IMR-90 (cell line): ENCODE data around the gene LEUTX. TPM values are rescaled to one million over a fixed set of nuclear protein-coding genes. Genes with fewer than 3 reads are reported as not detected.

Source experiments
- ATAC-seq: fragments of 200-7000 bp; cut with Tn5 transposase; 2 replicates; pipeline ENCODE4 v1.9.1; 2020; ENCODE audit warnings: low read depth, mild to moderate bottlenecking, moderate library complexity
- BruUV-seq: library from RNA; stranded (reverse); fragments of 400-500 nt; replicated peaks from 2 replicates; lab custom pipeline; 2021; lab: Mats Ljungman, UMichigan
- CTCF ChIA-PET: fragments of 300-600 bp; formaldehyde crosslinking; extraction: SDS; loops from one replicate; lab custom pipeline; 2021; ENCODE audit warnings: antibody characterized with exemption; lab: Yijun Ruan, JAX
- POLR2A ChIA-PET: fragments of 300-600 bp; sonication (Branson Sonifier 250); formaldehyde crosslinking; loops from one replicate; lab custom pipeline; 2022; ENCODE audit warnings: antibody characterized with exemption; ENCODE audit not compliant: unreplicated experiment; lab: Charles Lee
- DNase-seq: peaks from one replicate; pipeline ENCODE4 v3.0.0; 2013
- H2AFZ ChIP-seq: replicated peaks from 2 replicates; pipeline ENCODE3; 2013; ENCODE audit warnings: low read length, mild to moderate bottlenecking; ENCODE audit not compliant: poor library complexity
- H2AK5ac ChIP-seq: 2 replicates; pipeline ENCODE4 v1.6.1; 2013; ENCODE audit warnings: low read depth, low read length, inconsistent platforms
- H2AK9ac ChIP-seq: replicated peaks from 2 replicates; pipeline ENCODE3; 2013; ENCODE audit warnings: mild to moderate bottlenecking, low read depth, low read length, moderate library complexity; ENCODE audit not compliant: poor library complexity
- H2BK120ac ChIP-seq: 2 replicates; pipeline ENCODE4 v1.6.1; 2013; ENCODE audit warnings: low read depth, low read length, inconsistent platforms
- H2BK15ac ChIP-seq: 3 replicates; pipeline ENCODE4 v1.6.1; 2013; ENCODE audit warnings: low read depth, low read length, inconsistent platforms
- H2BK20ac ChIP-seq: 2 replicates; pipeline ENCODE4 v1.6.1; 2013; ENCODE audit warnings: low read depth, mild to moderate bottlenecking, inconsistent platforms, low read length, moderate library complexity
- H2BK5ac ChIP-seq: 2 replicates; pipeline ENCODE4 v1.6.1; 2013; ENCODE audit warnings: mild to moderate bottlenecking, low read depth, low read length, inconsistent platforms; ENCODE audit not compliant: poor library complexity, severe bottlenecking
- H3K14ac ChIP-seq: replicated peaks from 2 replicates; pipeline ENCODE4 v1.6.1; 2013; ENCODE audit warnings: low read depth, low read length, inconsistent platforms
- H3K18ac ChIP-seq: 2 replicates; pipeline ENCODE4 v1.6.1; 2013; ENCODE audit warnings: low read depth, low read length, control low read depth
- H3K23ac ChIP-seq: 2 replicates; pipeline ENCODE4 v1.6.1; 2013; ENCODE audit warnings: low read depth, low read length, inconsistent platforms
- H3K27ac ChIP-seq: 2 replicates; pipeline ENCODE4 v1.5.1; 2013; ENCODE audit warnings: mild to moderate bottlenecking, control low read depth, low read length; ENCODE audit not compliant: insufficient read depth
- H3K27me3 ChIP-seq: 2 replicates; pipeline ENCODE4 v1.6.1; 2013; ENCODE audit warnings: low read length; ENCODE audit not compliant: control insufficient read depth, insufficient read depth
- H3K36me3 ChIP-seq: 2 replicates; pipeline ENCODE4 v1.6.1; 2013; ENCODE audit warnings: low read length, mixed read lengths; ENCODE audit not compliant: control insufficient read depth, insufficient read depth
- H3K4ac ChIP-seq: 2 replicates; pipeline ENCODE4 v1.6.1; 2013; ENCODE audit warnings: low read depth, low read length, inconsistent platforms
- H3K4me1 ChIP-seq: 2 replicates; pipeline ENCODE4 v1.6.1; 2013; ENCODE audit warnings: low read length, mixed read lengths; ENCODE audit not compliant: control insufficient read depth, insufficient read depth
- H3K4me2 ChIP-seq: 2 replicates; pipeline ENCODE4 v1.6.1; 2013; ENCODE audit warnings: low read depth, mild to moderate bottlenecking, control low read depth, low read length, moderate library complexity
- H3K4me3 ChIP-seq: 2 replicates; pipeline ENCODE4 v1.5.1; 2013; ENCODE audit warnings: low read depth, mild to moderate bottlenecking, control low read depth, low read length, moderate library complexity; ENCODE audit not compliant: insufficient read depth
- H3K56ac ChIP-seq: 2 replicates; pipeline ENCODE4 v1.6.1; 2013; ENCODE audit warnings: low read length, inconsistent platforms; ENCODE audit not compliant: insufficient read depth; ENCODE audit errors: extremely low read depth
- H3K79me1 ChIP-seq, 2 experiments: 2 replicates each; pipeline ENCODE4 v1.6.1; 2013; ENCODE audit warnings: low read length in 2 of 2, inconsistent platforms in 1 of 2, low read depth in 1 of 2
- H3K9ac ChIP-seq: 2 replicates; pipeline ENCODE4 v1.6.1; 2013; ENCODE audit warnings: low read depth, low read length, control low read depth
- H3K9me1 ChIP-seq: 2 replicates; pipeline ENCODE4 v1.6.1; 2013; ENCODE audit warnings: low read length, inconsistent platforms; ENCODE audit not compliant: insufficient read depth
- H3K9me3 ChIP-seq: 2 replicates; pipeline ENCODE4 v1.6.1; 2013; ENCODE audit warnings: low read length; ENCODE audit not compliant: control insufficient read depth, insufficient read depth
- H4K20me1 ChIP-seq: 2 replicates; pipeline ENCODE4 v1.6.1; 2013; ENCODE audit warnings: low read length, inconsistent platforms; ENCODE audit not compliant: insufficient read depth
- H4K5ac ChIP-seq: 2 replicates; pipeline ENCODE4 v1.6.1; 2013; ENCODE audit warnings: mild to moderate bottlenecking, low read depth, low read length, control low read depth
- H4K8ac ChIP-seq, 2 experiments: 2 replicates each; pipeline ENCODE4 v1.6.1; 2013; ENCODE audit warnings: low read depth in 2 of 2, low read length in 2 of 2, control low read depth in 1 of 2, inconsistent platforms in 1 of 2
- H4K91ac ChIP-seq: 2 replicates; pipeline ENCODE4 v1.6.1; 2013; ENCODE audit warnings: low read depth, low read length, inconsistent platforms; ENCODE audit not compliant: insufficient read depth
- BHLHE40 ChIP-seq: fragments of 150-350 bp; IDR thresholded peaks from 2 replicates; pipeline ENCODE4 v1.6.1; 2016; ENCODE audit warnings: mild to moderate bottlenecking, low read depth, low read length
- CHD1 ChIP-seq: IDR thresholded peaks from 2 replicates; pipeline ENCODE4 v1.6.1; 2012; ENCODE audit warnings: low read depth, low read length, improper control_type of control experiment
- FOS ChIP-seq: fragments of 150-350 bp; IDR thresholded peaks from 2 replicates; pipeline ENCODE4 v1.6.1; 2016; ENCODE audit warnings: low read depth, low read length
- MAFK ChIP-seq: IDR thresholded peaks from 2 replicates; pipeline ENCODE4 v1.6.1; 2012; ENCODE audit warnings: low read depth, low read length, improper control_type of control experiment
- MAZ ChIP-seq: IDR thresholded peaks from 2 replicates; pipeline ENCODE4 v1.6.1; 2012; ENCODE audit warnings: low read depth, mild to moderate bottlenecking, low read length, improper control_type of control experiment, moderate library complexity, borderline replicate concordance
- MXI1 ChIP-seq: IDR thresholded peaks from 2 replicates; pipeline ENCODE4 v1.6.1; 2012; ENCODE audit warnings: low read depth, mild to moderate bottlenecking, low read length, moderate library complexity, borderline replicate concordance
- NFE2L2 ChIP-seq: fragments of 150-350 bp; IDR thresholded peaks from 2 replicates; pipeline ENCODE4 v1.6.1; 2016; ENCODE audit warnings: low read depth, mild to moderate bottlenecking, low read length
- POLR2A ChIP-seq: IDR thresholded peaks from 2 replicates; pipeline ENCODE4 v1.6.1; 2012; ENCODE audit warnings: mild to moderate bottlenecking, low read depth, low read length
- RAD21 ChIP-seq: IDR thresholded peaks from 2 replicates; pipeline ENCODE4 v1.6.1; 2012; ENCODE audit warnings: low read length, improper control_type of control experiment
- RFX5 ChIP-seq: IDR thresholded peaks from 2 replicates; pipeline ENCODE4 v1.8.0; 2012; ENCODE audit warnings: low read depth, mild to moderate bottlenecking, low read length, moderate library complexity
- WGBS, 2 experiments: methylation state at CpG; one replicate each; pipeline versions ENCODE4 v1.1.5 to v1.1.7; 2013; ENCODE audit warnings: missing lambda C conversion rate in 2 of 2; ENCODE audit not compliant: insufficient read length in 1 of 2; ENCODE audit errors: extremely low coverage in 2 of 2; 5-methylcytosine and 5-hydroxymethylcytosine counted together
- dilution Hi-C: fragments of 300-500 bp; cut with HindIII; formaldehyde crosslinking; loops from one replicate; pipeline ENCODE4 v1.14.3; 2018; ENCODE audit warnings: low sequenced_read_pairs; ENCODE audit not compliant: unreplicated experiment
- in situ Hi-C: fragments of 300-500 bp; cut with MboI; formaldehyde crosslinking; loops from 3 replicates; pipeline ENCODE4 v1.14.3; 2019; ENCODE audit warnings: low sequenced_read_pairs, inconsistent platforms, mixed read lengths
- intact Hi-C: fragments of 100-400 bp; cut with micrococcal nuclease; formaldehyde crosslinking; loops from 2 replicates; pipeline ENCODE4 v1.10.0; 2022
- polyA plus RNA-seq, 3 experiments: library from polyadenylated mRNA; depleted of rRNA; stranded (reverse); fragments of >200 nt; gene quantifications; 2 replicates each; pipeline ENCODE4 v1.2.3, GENCODE V29; 2012; ENCODE audit warnings: low replicate concordance in 1 of 3
- total RNA-seq: library from RNA; depleted of rRNA; stranded (reverse); fragments of >200 nt; gene quantifications from 2 replicates; pipeline ENCODE4 v1.2.3, GENCODE V29; 2012
- TF ChIP-seq, protein P1 (sequence below): fragments of 150-350 bp; IDR thresholded peaks from 2 replicates; pipeline ENCODE4 v1.6.1; 2017; ENCODE audit warnings: mild to moderate bottlenecking, antibody characterized with exemption, low read length, low read depth
- TF ChIP-seq, protein P2 (sequence below): conservative IDR thresholded peaks from 2 replicates; pipeline ENCODE4 v1.5.1; 2012; ENCODE audit warnings: mild to moderate bottlenecking, low read depth, low read length, improper control_type of control experiment

The LEUTX gene
- total and polyA plus RNA-seq, 2 of the 4 experiments (the other 2 are of a cell fraction) = not detected

DNA sequence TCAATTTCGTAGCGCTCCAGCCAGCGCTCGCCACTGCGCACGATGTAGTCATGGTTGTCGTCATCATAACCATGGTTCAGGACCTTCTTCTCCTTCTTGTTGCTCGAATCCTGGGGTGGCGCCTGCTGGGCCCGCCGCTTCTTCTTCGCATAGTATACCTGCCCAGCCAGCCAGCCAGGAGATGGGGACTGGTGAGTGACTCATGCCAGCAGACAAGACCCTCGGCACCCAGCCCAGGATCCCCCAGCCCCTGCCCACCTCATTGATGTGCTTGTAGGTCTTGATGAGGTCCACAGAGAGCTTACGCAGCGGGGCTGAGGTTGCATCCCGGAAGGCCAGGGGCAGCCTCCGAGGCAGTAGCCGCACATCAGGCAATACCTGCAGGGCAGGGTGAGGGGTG is 51.8 kb downstream of the LEUTX start:
- H3K9me1 ChIP-seq = peaks cover 22% of the 10 kb centered on the region
- H4K91ac ChIP-seq = no peak overlapping the region
- in situ Hi-C loops (loop anchor here (25.0 kb wide), 1 partner anchor 393 kb away; the partner anchor contains the start of genes RPS16 and SUPT5H), intact Hi-C loops (no loop called here), dilution Hi-C loops (no loop called here)
- ChIA-PET POLR2A (no interaction called here), CTCF (no interaction called here)
- no peak overlapping the region for H3K4ac ChIP-seq
- no peak overlapping the region for H3K9ac ChIP-seq
- no peak overlapping the region for H2BK15ac ChIP-seq
- no peak overlapping the region for H2BK120ac ChIP-seq
- no peak overlapping the region for H3K56ac ChIP-seq
- BruUV-seq = no TSS peak
- H3K4me2 ChIP-seq = no peak overlapping the region
- no peaks in the 10 kb centered on the region; the same call in 1 of the 2 replicates for H4K20me1 ChIP-seq
- TF ChIP-seq RAD21 (no peak), MAZ (no peak), RFX5 (no peak), NFE2L2 (no peak), MAFK (no peak), MXI1 (no peak), BHLHE40 (no peak), CHD1 (no peak), FOS (no peak), POLR2A (no peak)
- TF ChIP-seq, protein P1, sequence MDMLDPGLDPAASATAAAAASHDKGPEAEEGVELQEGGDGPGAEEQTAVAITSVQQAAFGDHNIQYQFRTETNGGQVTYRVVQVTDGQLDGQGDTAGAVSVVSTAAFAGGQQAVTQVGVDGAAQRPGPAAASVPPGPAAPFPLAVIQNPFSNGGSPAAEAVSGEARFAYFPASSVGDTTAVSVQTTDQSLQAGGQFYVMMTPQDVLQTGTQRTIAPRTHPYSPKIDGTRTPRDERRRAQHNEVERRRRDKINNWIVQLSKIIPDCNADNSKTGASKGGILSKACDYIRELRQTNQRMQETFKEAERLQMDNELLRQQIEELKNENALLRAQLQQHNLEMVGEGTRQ = no peak
- TF ChIP-seq, protein P2, sequence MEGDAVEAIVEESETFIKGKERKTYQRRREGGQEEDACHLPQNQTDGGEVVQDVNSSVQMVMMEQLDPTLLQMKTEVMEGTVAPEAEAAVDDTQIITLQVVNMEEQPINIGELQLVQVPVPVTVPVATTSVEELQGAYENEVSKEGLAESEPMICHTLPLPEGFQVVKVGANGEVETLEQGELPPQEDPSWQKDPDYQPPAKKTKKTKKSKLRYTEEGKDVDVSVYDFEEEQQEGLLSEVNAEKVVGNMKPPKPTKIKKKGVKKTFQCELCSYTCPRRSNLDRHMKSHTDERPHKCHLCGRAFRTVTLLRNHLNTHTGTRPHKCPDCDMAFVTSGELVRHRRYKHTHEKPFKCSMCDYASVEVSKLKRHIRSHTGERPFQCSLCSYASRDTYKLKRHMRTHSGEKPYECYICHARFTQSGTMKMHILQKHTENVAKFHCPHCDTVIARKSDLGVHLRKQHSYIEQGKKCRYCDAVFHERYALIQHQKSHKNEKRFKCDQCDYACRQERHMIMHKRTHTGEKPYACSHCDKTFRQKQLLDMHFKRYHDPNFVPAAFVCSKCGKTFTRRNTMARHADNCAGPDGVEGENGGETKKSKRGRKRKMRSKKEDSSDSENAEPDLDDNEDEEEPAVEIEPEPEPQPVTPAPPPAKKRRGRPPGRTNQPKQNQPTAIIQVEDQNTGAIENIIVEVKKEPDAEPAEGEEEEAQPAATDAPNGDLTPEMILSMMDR = no peak
- H3K4me3 ChIP-seq = no peak overlapping the region
- H2BK20ac ChIP-seq = no peak overlapping the region
- no peaks in the 10 kb centered on the region for H3K27me3 ChIP-seq
- H2BK5ac ChIP-seq = no peak overlapping the region
- H3K79me1 ChIP-seq = peaks cover 12 to 35% of the 10 kb centered on the region in 2 experiments
- no peak overlapping the region for H3K18ac ChIP-seq
- H3K4me1 ChIP-seq = peaks cover 10% of the 10 kb centered on the region
- no peak overlapping the region for H3K27ac ChIP-seq
- 100% methylated on average over 2 of the region's 18 CpGs; no CpG with 5 or more reads in 1 of the 2 experiments for WGBS, 2 experiments
- no peak overlapping the region for H4K5ac ChIP-seq
- H3K14ac ChIP-seq = no peak overlapping the region
- H2AFZ ChIP-seq = no peak overlapping the region
- ATAC-seq = no peak
- no peak for DNase-seq
- H4K8ac ChIP-seq = no peak overlapping the region
- H2AK5ac ChIP-seq = peak overlapping the region; percentile 51; the same call in 1 of the 2 replicates
- H3K23ac ChIP-seq = no peak overlapping the region
- no peak overlapping the region for H2AK9ac ChIP-seq
- no peaks in the 10 kb centered on the region for H3K9me3 ChIP-seq
- peaks cover 45% of the 10 kb centered on the region for H3K36me3 ChIP-seq
